A549 (cell line): Measurements from ENCODE around the gene GABBR1. TPM values are rescaled to one million over a fixed set of nuclear protein-coding genes. Genes with fewer than 3 reads are reported as not detected.

ENCODE experiments used
- ATAC-seq, 2 experiments: fragments of 200-7000 bp in 1 of 2; fragments of >200 bp in 1 of 2; cut with Nextera tagmentation in 1 of 2; cut with Tn5 transposase in 1 of 2; 3 replicates each; pipeline versions ENCODE4 v1.8.0 to v1.9.1; 2018 to 2020; ENCODE audit warnings: mild to moderate bottlenecking in 1 of 2, moderate library complexity in 1 of 2
- CTCF ChIA-PET: fragments of 300-600 bp; sonication (Branson Sonifier 250); formaldehyde crosslinking; extraction: SDS; loops from one replicate; lab custom pipeline; 2021; ENCODE audit warnings: antibody characterized with exemption, inconsistent platforms; lab: Yijun Ruan, JAX
- POLR2A ChIA-PET: fragments of 350-600 bp; formaldehyde crosslinking; extraction: SDS; loops from one replicate; lab custom pipeline; 2021; ENCODE audit warnings: antibody characterized with exemption, inconsistent platforms; lab: Yijun Ruan, JAX
- DNase-seq, 2 experiments: peaks; one replicate each; pipeline versions ENCODE4 v3.0.0 to v3.0.0-alpha.2; 2011 to 2016; ENCODE audit warnings: low read depth in 1 of 2, low spot score in 1 of 2
- FAIRE-seq: peaks from 2 replicates; lab custom pipeline; 2011; peaks lifted over from hg19 to GRCh38; lab: Jason Lieb, UNC
- H3K27ac ChIP-seq, 2 experiments: fragments of >200 bp; sonication (Bioruptor Twin); formaldehyde crosslinking; 3 replicates each; pipeline ENCODE4 v1.5.1; 2016 to 2017
- H3K4me1 ChIP-seq: fragments of >200 bp; sonication (Bioruptor Twin); formaldehyde crosslinking; 3 replicates; pipeline ENCODE4 v1.6.1; 2016
- H3K4me2 ChIP-seq: fragments of >200 bp; sonication (Bioruptor Twin); formaldehyde crosslinking; 3 replicates; pipeline ENCODE4 v1.6.1; 2016
- H3K4me3 ChIP-seq: fragments of >200 bp; sonication (Bioruptor Twin); formaldehyde crosslinking; 3 replicates; pipeline ENCODE4 v1.5.1; 2016
- H3K9me3 ChIP-seq: fragments of >200 bp; sonication (Bioruptor Twin); formaldehyde crosslinking; 3 replicates; pipeline ENCODE4 v1.6.1; 2016
- BHLHE40 ChIP-seq: IDR thresholded peaks from 2 replicates; pipeline ENCODE4 v1.6.1; 2012; ENCODE audit warnings: low read depth, low read length, inconsistent platforms
- CBX8 ChIP-seq: fragments of 200-600 bp; sonication (generic); IDR thresholded peaks from 2 replicates; pipeline ENCODE4 v1.6.1; 2016
- CHD2 ChIP-seq: fragments of 150-350 bp; IDR thresholded peaks from 2 replicates; pipeline ENCODE4 v1.6.1; 2014; ENCODE audit warnings: low read length; ENCODE audit not compliant: partially characterized antibody
- EHF ChIP-seq: fragments of 250-450 bp; sonication (Bioruptor Pico); IDR thresholded peaks from 2 replicates; pipeline ENCODE4 v1.5.0; 2020; ENCODE audit warnings: mild to moderate bottlenecking
- FOSB ChIP-seq: fragments of 250-450 bp; sonication (Bioruptor Pico); IDR thresholded peaks from 2 replicates; pipeline ENCODE4 v1.5.0; 2020; ENCODE audit warnings: mild to moderate bottlenecking, moderate library complexity
- FOXS1 ChIP-seq: fragments of 250-450 bp; sonication (Bioruptor Pico); IDR thresholded peaks from 2 replicates; pipeline ENCODE4 v1.5.0; 2020; ENCODE audit warnings: mild to moderate bottlenecking, moderate library complexity
- GATA3 ChIP-seq: IDR thresholded peaks from 2 replicates; pipeline ENCODE4 v1.6.1; 2012; ENCODE audit warnings: borderline replicate concordance
- HDAC2 ChIP-seq: fragments of 200-600 bp; sonication (generic); IDR thresholded peaks from 2 replicates; pipeline ENCODE4 v1.6.1; 2016
- HOXA7 ChIP-seq: fragments of 250-450 bp; sonication (Bioruptor Pico); IDR thresholded peaks from 2 replicates; pipeline ENCODE4 v1.5.0; 2020; ENCODE audit warnings: mild to moderate bottlenecking, moderate library complexity
- HOXB13 ChIP-seq: fragments of 250-450 bp; sonication (Bioruptor Pico); IDR thresholded peaks from 2 replicates; pipeline ENCODE4 v1.5.0; 2020; ENCODE audit warnings: low read depth, mild to moderate bottlenecking, moderate library complexity
- KDM1A ChIP-seq: fragments of 200-600 bp; sonication (generic); IDR thresholded peaks from 2 replicates; pipeline ENCODE4 v1.6.1; 2016; ENCODE audit warnings: low read depth, mild to moderate bottlenecking
- KDM5A ChIP-seq: fragments of 200-600 bp; sonication (generic); IDR thresholded peaks from 2 replicates; pipeline ENCODE4 v1.6.1; 2016; ENCODE audit warnings: antibody characterized with exemption, mild to moderate bottlenecking
- MAFK ChIP-seq: fragments of 450-650 bp; IDR thresholded peaks from 2 replicates; pipeline ENCODE4 v1.6.1; 2014; ENCODE audit not compliant: partially characterized antibody
- MYC ChIP-seq: IDR thresholded peaks from 2 replicates; pipeline ENCODE4 v1.6.1; 2012; ENCODE audit warnings: mild to moderate bottlenecking, inconsistent platforms, low read length, improper control_type of control experiment, borderline replicate concordance
- NPAS2 ChIP-seq: fragments of 250-450 bp; sonication (Bioruptor Pico); IDR thresholded peaks from 2 replicates; pipeline ENCODE4 v1.8.0; 2022; ENCODE audit warnings: mild to moderate bottlenecking, moderate library complexity, borderline replicate concordance
- POLR2AphosphoS2 ChIP-seq: conservative IDR thresholded peaks from 2 replicates; pipeline ENCODE4 v1.6.1; 2012; ENCODE audit warnings: low read length, improper control_type of control experiment, inconsistent platforms
- RFX5 ChIP-seq: fragments of 450-650 bp; IDR thresholded peaks from 2 replicates; pipeline ENCODE4 v1.7.1; 2014; ENCODE audit warnings: antibody characterized with exemption, mild to moderate bottlenecking, moderate library complexity
- SREBF2 ChIP-seq: fragments of 450-650 bp; IDR thresholded peaks from 2 replicates; pipeline ENCODE4 v1.6.1; 2014; ENCODE audit warnings: mild to moderate bottlenecking, moderate library complexity
- TFCP2L1 ChIP-seq: fragments of 250-450 bp; sonication (Bioruptor Pico); IDR thresholded peaks from 2 replicates; pipeline ENCODE4 v1.5.0; 2021; ENCODE audit warnings: mild to moderate bottlenecking
- ZFP36 ChIP-seq: fragments of 450-650 bp; IDR thresholded peaks from 2 replicates; pipeline ENCODE4 v1.6.1; 2014; ENCODE audit warnings: borderline replicate concordance; ENCODE audit not compliant: partially characterized antibody
- ZNF302 ChIP-seq: fragments of 250-450 bp; sonication (Bioruptor Pico); IDR thresholded peaks from 2 replicates; pipeline ENCODE4 v1.9.0; 2021; ENCODE audit warnings: inconsistent platforms, mild to moderate bottlenecking, moderate library complexity
- WGBS: methylation state at CpG from one replicate; pipeline ENCODE4 v1.1.6; 2017; ENCODE audit errors: missing lambda C conversion rate; 5-methylcytosine and 5-hydroxymethylcytosine counted together
- polyA plus RNA-seq, 4 experiments: library from polyadenylated mRNA; depleted of rRNA in 3 of 4; stranded (reverse); fragments of >200 nt; fragmentation: RNase III in 1 of 4; extraction: RNeasy Plus Mini Kit Qiagen cat#74134 plus additional on column Dnase treatment in 1 of 4; gene quantifications; 2 replicates in 3 of 4; 3 replicates in 1 of 4; pipeline ENCODE4 v1.2.3, GENCODE V29; 2011 to 2017
- TF ChIP-seq, protein P1 (sequence below): IDR thresholded peaks from 2 replicates; pipeline ENCODE4 v1.6.1; 2012
- TF ChIP-seq, protein P2 (sequence below): fragments of >200 bp; sonication (Bioruptor Twin); formaldehyde crosslinking; IDR thresholded peaks from 3 replicates; pipeline ENCODE4 v1.6.1; 2016
- TF ChIP-seq, protein P3 (sequence below): fragments of 450-650 bp; IDR thresholded peaks from 2 replicates; pipeline ENCODE4 v1.6.1; 2014; ENCODE audit warnings: antibody characterized with exemption
- TF ChIP-seq, protein P4 (sequence below): fragments of >200 bp; sonication (Bioruptor Twin); formaldehyde crosslinking; IDR thresholded peaks from 3 replicates; pipeline ENCODE4 v1.5.1; 2016

The GABBR1 gene
- polyA plus RNA-seq, 2 of the 4 experiments (the other 2 are of a cell fraction) = 6.8 to 9.0 TPM

DNA sequence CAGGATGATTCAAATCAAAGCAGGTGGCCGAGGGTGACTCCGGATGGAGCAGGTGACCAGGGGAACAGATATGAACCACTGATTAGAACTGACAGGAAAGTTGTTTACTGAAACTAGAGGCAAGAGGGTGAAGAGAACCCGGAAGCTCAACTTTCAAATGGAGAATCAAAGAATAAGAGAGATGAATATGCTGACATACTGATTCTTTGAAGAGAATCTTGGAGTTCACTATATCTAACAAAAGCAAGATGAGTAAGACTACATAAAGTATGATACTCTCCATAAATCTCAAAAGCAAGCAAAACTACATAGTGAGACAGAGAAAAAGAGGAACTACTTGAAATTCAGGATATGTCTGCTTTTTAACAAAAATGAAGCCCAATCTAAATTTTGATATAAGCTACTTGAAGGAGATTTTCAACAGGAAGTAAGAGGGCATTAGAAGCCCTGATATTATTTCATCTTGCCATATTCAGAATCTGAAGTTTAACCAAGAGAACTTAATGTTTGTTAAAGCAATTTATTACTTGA is 69.5 kb downstream of the GABBR1 start:
- DNase-seq (no peak), FAIRE-seq (no peak), ATAC-seq (no peak)
- Histone ChIP-seq H3K4me2 (no peak overlapping the region), H3K27ac (no peak overlapping the region), H3K4me1 (no peaks in the 10 kb centered on the region), H3K9me3 (no peaks in the 10 kb centered on the region), H3K4me3 (no peak overlapping the region)
- TF ChIP-seq FOXS1 (no peak), TFCP2L1 (CRISPR knock-in tag) (no peak), ZFP36 (no peak), BHLHE40 (no peak), CBX8 (no peak), SREBF2 (no peak), EHF (CRISPR knock-in tag) (no peak), MAFK (no peak), GATA3 (no peak), KDM1A (no peak), HDAC2 (no peak), HOXB13 (CRISPR knock-in tag) (no peak), HOXA7 (CRISPR knock-in tag) (no peak), NPAS2 (CRISPR knock-in tag) (no peak)
- TF ChIP-seq, protein P1, sequence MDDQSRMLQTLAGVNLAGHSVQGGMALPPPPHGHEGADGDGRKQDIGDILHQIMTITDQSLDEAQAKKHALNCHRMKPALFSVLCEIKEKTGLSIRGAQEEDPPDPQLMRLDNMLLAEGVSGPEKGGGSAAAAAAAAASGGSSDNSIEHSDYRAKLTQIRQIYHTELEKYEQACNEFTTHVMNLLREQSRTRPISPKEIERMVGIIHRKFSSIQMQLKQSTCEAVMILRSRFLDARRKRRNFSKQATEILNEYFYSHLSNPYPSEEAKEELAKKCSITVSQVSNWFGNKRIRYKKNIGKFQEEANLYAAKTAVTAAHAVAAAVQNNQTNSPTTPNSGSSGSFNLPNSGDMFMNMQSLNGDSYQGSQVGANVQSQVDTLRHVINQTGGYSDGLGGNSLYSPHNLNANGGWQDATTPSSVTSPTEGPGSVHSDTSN = no peak
- TF ChIP-seq, protein P2, sequence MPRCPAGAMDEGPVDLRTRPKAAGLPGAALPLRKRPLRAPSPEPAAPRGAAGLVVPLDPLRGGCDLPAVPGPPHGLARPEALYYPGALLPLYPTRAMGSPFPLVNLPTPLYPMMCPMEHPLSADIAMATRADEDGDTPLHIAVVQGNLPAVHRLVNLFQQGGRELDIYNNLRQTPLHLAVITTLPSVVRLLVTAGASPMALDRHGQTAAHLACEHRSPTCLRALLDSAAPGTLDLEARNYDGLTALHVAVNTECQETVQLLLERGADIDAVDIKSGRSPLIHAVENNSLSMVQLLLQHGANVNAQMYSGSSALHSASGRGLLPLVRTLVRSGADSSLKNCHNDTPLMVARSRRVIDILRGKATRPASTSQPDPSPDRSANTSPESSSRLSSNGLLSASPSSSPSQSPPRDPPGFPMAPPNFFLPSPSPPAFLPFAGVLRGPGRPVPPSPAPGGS = no peak
- TF ChIP-seq, protein P3, sequence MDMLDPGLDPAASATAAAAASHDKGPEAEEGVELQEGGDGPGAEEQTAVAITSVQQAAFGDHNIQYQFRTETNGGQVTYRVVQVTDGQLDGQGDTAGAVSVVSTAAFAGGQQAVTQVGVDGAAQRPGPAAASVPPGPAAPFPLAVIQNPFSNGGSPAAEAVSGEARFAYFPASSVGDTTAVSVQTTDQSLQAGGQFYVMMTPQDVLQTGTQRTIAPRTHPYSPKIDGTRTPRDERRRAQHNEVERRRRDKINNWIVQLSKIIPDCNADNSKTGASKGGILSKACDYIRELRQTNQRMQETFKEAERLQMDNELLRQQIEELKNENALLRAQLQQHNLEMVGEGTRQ = no peak
- WGBS = 22% methylated on average over 3 of the region's 3 CpGs
- ChIA-PET POLR2A (no interaction called here), CTCF (no interaction called here)

DNA sequence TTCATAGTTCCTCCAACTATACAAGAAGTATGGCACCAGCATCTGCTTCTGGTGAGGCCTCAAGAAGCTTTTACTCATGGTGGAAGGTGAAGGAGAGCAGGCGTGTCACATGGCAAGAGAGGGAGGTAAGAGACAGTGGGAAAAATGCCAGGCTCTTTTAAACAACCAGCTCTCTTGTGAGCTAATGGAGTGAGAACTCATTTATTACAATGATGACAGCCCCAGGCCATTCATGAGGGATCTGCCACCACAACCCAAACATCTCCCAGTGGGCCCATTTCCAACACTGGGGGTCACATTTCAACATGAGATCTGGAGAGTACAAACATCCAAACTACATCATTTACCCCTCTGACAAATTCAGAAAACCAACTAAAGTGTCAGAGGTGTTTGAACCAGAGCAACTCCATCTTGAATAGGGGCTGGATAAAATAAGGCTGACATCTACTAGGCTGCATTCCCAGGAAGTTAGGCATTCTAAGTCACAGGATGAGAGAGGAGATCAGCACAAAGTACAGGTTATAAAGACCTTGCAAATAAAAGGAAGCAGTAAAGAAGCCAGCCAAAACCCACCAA is 71.3 kb downstream of the GABBR1 start:
- Histone ChIP-seq H3K4me2 (no peak overlapping the region), H3K27ac (no peak overlapping the region), H3K9me3 (no peaks in the 10 kb centered on the region), H3K4me3 (no peak overlapping the region), H3K4me1 (no peaks in the 10 kb centered on the region)
- ATAC-seq (no peak), FAIRE-seq (no peak), DNase-seq (no peak)
- POLR2A ChIA-PET = no interaction called here
- 65% methylated on average over 1 of the region's 1 CpG for WGBS
- CTCF ChIA-PET = no interaction called here
- no peak for TF ChIP-seq HOXB13 (CRISPR knock-in tag)
- TF ChIP-seq, protein P4, sequence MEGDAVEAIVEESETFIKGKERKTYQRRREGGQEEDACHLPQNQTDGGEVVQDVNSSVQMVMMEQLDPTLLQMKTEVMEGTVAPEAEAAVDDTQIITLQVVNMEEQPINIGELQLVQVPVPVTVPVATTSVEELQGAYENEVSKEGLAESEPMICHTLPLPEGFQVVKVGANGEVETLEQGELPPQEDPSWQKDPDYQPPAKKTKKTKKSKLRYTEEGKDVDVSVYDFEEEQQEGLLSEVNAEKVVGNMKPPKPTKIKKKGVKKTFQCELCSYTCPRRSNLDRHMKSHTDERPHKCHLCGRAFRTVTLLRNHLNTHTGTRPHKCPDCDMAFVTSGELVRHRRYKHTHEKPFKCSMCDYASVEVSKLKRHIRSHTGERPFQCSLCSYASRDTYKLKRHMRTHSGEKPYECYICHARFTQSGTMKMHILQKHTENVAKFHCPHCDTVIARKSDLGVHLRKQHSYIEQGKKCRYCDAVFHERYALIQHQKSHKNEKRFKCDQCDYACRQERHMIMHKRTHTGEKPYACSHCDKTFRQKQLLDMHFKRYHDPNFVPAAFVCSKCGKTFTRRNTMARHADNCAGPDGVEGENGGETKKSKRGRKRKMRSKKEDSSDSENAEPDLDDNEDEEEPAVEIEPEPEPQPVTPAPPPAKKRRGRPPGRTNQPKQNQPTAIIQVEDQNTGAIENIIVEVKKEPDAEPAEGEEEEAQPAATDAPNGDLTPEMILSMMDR = no peak
- TF ChIP-seq BHLHE40 = no peak

DNA sequence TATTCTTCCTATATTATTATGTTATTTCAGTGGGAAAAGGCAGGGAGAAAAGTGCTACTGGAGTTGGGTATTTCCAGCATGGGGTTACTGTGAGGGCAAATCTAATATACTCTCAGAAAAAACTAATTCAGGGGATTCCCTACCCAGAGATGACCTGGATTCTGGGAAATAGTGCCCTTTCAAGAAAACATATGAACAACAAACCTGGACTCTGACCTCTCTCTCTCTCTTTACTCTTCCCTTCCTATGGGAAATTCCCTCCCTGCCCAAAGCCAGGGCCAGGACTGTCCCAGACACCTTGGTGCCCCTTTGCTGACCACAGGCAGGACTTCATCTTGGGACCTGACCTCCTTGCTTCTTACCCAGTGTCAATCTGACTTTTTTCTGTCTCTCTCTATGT is 71.9 kb downstream of the GABBR1 start:
- DNase-seq (no peak), ATAC-seq (no peak), FAIRE-seq (no peak)
- Histone ChIP-seq H3K9me3 (no peaks in the 10 kb centered on the region), H3K27ac (no peak overlapping the region), H3K4me1 (no peaks in the 10 kb centered on the region), H3K4me2 (no peak overlapping the region), H3K4me3 (no peak overlapping the region)
- ChIA-PET POLR2A (no interaction called here), CTCF (no interaction called here)
- TF ChIP-seq RFX5 (no peak), POLR2AphosphoS2 (no peak), KDM5A (no peak), MYC (no peak), CHD2 (no peak), ZNF302 (CRISPR knock-in tag) (no peak), FOSB (CRISPR knock-in tag) (no peak)
- TF ChIP-seq, protein P1 = no peak
